Endothelial cell of umbilical vein (primary cell): Measurements from ENCODE around the gene MPPE1. TPM values are rescaled to one million over a fixed set of nuclear protein-coding genes. Genes with fewer than 3 reads are reported as not detected.
A peak's percentile ranks its signal among the peaks of the same experiment; 100 is the strongest.

ENCODE experiments used
- BruUV-seq: library from RNA; stranded (reverse); fragments of 400-500 nt; replicated peaks from 2 replicates; lab custom pipeline; 2021; lab: Mats Ljungman, UMichigan
- CTCF ChIA-PET: fragments of 300-600, 350-600 bp; sonication (Branson Sonifier 250); formaldehyde crosslinking; loops from one replicate; lab custom pipeline; 2021; ENCODE audit warnings: antibody characterized with exemption, inconsistent platforms; lab: Charles Lee
- POLR2A ChIA-PET: fragments of 300-600, 350-600 bp; sonication (Branson Sonifier 250); formaldehyde crosslinking; loops from one replicate; lab custom pipeline; 2021; ENCODE audit warnings: antibody characterized with exemption, inconsistent platforms; lab: Charles Lee
- DNase-seq: peaks from one replicate; pipeline ENCODE4 v3.0.0-alpha.2; 2011; ENCODE audit warnings: low read depth, low spot score
- FAIRE-seq: peaks from 2 replicates; lab custom pipeline; 2011; peaks lifted over from hg19 to GRCh38; lab: Jason Lieb, UNC
- H2AFZ ChIP-seq: 2 replicates; pipeline ENCODE4 v1.6.0; 2012; ENCODE audit warnings: low read depth, low read length, control low read depth, inconsistent platforms
- H3K27ac ChIP-seq: 2 replicates; pipeline ENCODE4 v1.5.1; 2011; ENCODE audit warnings: low read depth, mild to moderate bottlenecking, control low read depth, low read length, moderate library complexity; ENCODE audit not compliant: insufficient read depth
- H3K27me3 ChIP-seq, 2 experiments: 2 replicates each; pipeline versions ENCODE4 v1.6.0 to v1.6.1; 2011; ENCODE audit warnings: low read length in 2 of 2, mixed read lengths in 1 of 2; ENCODE audit not compliant: control insufficient read depth in 2 of 2, insufficient read depth in 2 of 2
- H3K36me3 ChIP-seq, 2 experiments: 2 replicates in 1 of 2; 3 replicates in 1 of 2; pipeline ENCODE4 v1.5.1; 2011; ENCODE audit warnings: low read length in 2 of 2, mild to moderate bottlenecking in 1 of 2, moderate library complexity in 1 of 2; ENCODE audit not compliant: control insufficient read depth in 2 of 2, insufficient read depth in 2 of 2; ENCODE audit errors: extremely low read depth in 1 of 2
- H3K4me1 ChIP-seq: 3 replicates; pipeline ENCODE4 v1.5.1; 2011; ENCODE audit warnings: mild to moderate bottlenecking, low read length; ENCODE audit not compliant: control insufficient read depth, insufficient read depth; ENCODE audit errors: extremely low read depth
- H3K4me2 ChIP-seq: 2 replicates; pipeline ENCODE4 v1.6.1; 2011; ENCODE audit warnings: low read length, control low read depth, mixed read lengths; ENCODE audit not compliant: insufficient read depth
- H3K4me3 ChIP-seq, 3 experiments: fragments of 200-600 bp in 1 of 3; sonication (generic), shearing (Covaris generic) in 1 of 3; replicated peaks in 1 of 3; 2 replicates each; pipeline ENCODE4 v1.5.1; 2011 to 2016; ENCODE audit warnings: control low read depth in 3 of 3, low read length in 3 of 3, mild to moderate bottlenecking in 2 of 3, inconsistent platforms in 1 of 3, low read depth in 1 of 3, moderate library complexity in 1 of 3; ENCODE audit not compliant: insufficient read depth in 1 of 3
- H3K79me2 ChIP-seq: 2 replicates; pipeline ENCODE4 v1.6.0; 2012; ENCODE audit warnings: low read length, inconsistent platforms; ENCODE audit not compliant: control insufficient read depth, insufficient read depth
- H3K9ac ChIP-seq: replicated peaks from 2 replicates; pipeline ENCODE3; 2011; ENCODE audit warnings: low read length, control low read depth; ENCODE audit not compliant: insufficient read depth; ENCODE audit errors: extremely low read depth
- H3K9me1 ChIP-seq: replicated peaks from 3 replicates; pipeline ENCODE4 v1.6.0; 2011; ENCODE audit warnings: mild to moderate bottlenecking, low read length; ENCODE audit not compliant: control insufficient read depth, insufficient read depth; ENCODE audit errors: extremely low read depth
- H3K9me3 ChIP-seq: replicated peaks from 2 replicates; pipeline ENCODE4 v1.5.1; 2012; ENCODE audit warnings: low read length, inconsistent platforms; ENCODE audit not compliant: control insufficient read depth, insufficient read depth
- H4K20me1 ChIP-seq: replicated peaks from 2 replicates; pipeline ENCODE3; 2011; ENCODE audit warnings: mild to moderate bottlenecking, low read length; ENCODE audit not compliant: control insufficient read depth, insufficient read depth; ENCODE audit errors: extremely low read depth
- EZH2 ChIP-seq: IDR thresholded peaks from 2 replicates; pipeline ENCODE4 v1.6.1; 2012; ENCODE audit warnings: borderline replicate concordance, low read depth, mild to moderate bottlenecking, moderate library complexity, low read length, inconsistent platforms; ENCODE audit not compliant: severe bottlenecking
- FOS ChIP-seq: IDR thresholded peaks from 2 replicates; pipeline ENCODE4 v1.6.1; 2011; ENCODE audit warnings: mild to moderate bottlenecking, low read length, moderate library complexity, borderline replicate concordance; ENCODE audit not compliant: insufficient read depth
- GATA2 ChIP-seq: IDR thresholded peaks from 2 replicates; pipeline ENCODE4 v1.7.0; 2011; ENCODE audit warnings: low read depth, mild to moderate bottlenecking, moderate library complexity, mixed read lengths, low read length; ENCODE audit not compliant: insufficient read length, insufficient read depth
- JUN ChIP-seq: IDR thresholded peaks from 2 replicates; pipeline ENCODE4 v1.6.1; 2011; ENCODE audit warnings: borderline replicate concordance, low read depth; ENCODE audit not compliant: insufficient read length, insufficient read depth
- MYC ChIP-seq: IDR thresholded peaks from one replicate; pipeline ENCODE4 v1.6.1; 2011; ENCODE audit warnings: mild to moderate bottlenecking, low read depth, low read length
- POLR2A ChIP-seq: IDR thresholded peaks from 2 replicates; pipeline ENCODE4 v1.6.1; 2012; ENCODE audit warnings: low read depth, mild to moderate bottlenecking, control low read depth, low read length
- POLR2AphosphoS5 ChIP-seq: IDR thresholded peaks from 2 replicates; pipeline ENCODE4 v1.6.1; 2012; ENCODE audit warnings: low read depth, mild to moderate bottlenecking, control low read depth, low read length, moderate library complexity; ENCODE audit not compliant: insufficient read depth
- dilution Hi-C: fragments of 300-500 bp; cut with MboI; formaldehyde crosslinking; loops from one replicate; pipeline ENCODE4 v1.15.0; 2019; ENCODE audit warnings: low sequenced_read_pairs; ENCODE audit not compliant: extremely low pct_ligation_motif_present
- intact Hi-C: fragments of 100-400 bp; cut with micrococcal nuclease; formaldehyde crosslinking; loops from one replicate; pipeline ENCODE4 v1.10.0; 2022
- polyA plus RNA-seq, 4 experiments: library from polyadenylated mRNA; depleted of rRNA in 3 of 4; stranded (reverse) in 3 of 4; unstranded in 1 of 4; fragments of >200 nt; gene quantifications; 2 replicates each; pipeline versions ENCODE4 v1.2.1 to v1.2.3, GENCODE V29; 2011 to 2012; ENCODE audit warnings: missing spikeins in 1 of 4
- total RNA-seq: library from RNA; stranded (reverse); gene quantifications from 2 replicates; pipeline ENCODE4 v1.2.3, GENCODE V29; 2021
- TF ChIP-seq, protein P1 (sequence below): IDR thresholded peaks from 2 replicates; pipeline ENCODE4 v1.6.1; 2011; ENCODE audit not compliant: insufficient read depth, insufficient read length
- TF ChIP-seq, protein P2 (sequence below), 2 donors: IDR thresholded peaks; 1 replicate in 1 of 2; 2 replicates in 1 of 2; pipeline ENCODE4 v1.5.1; 2011; ENCODE audit warnings: low read length in 2 of 2, mild to moderate bottlenecking in 2 of 2, moderate library complexity in 2 of 2, control low read depth in 1 of 2, inconsistent platforms in 1 of 2, low read depth in 1 of 2; ENCODE audit not compliant: insufficient read depth in 1 of 2; ENCODE audit errors: extremely low read depth in 1 of 2

MPPE1 gene
- total and polyA plus RNA-seq, 2 donors (not counting 3 experiments of a cell fraction or from before 2014, with no cell fraction given), result 13.4 to 30.6 TPM

DNA sequence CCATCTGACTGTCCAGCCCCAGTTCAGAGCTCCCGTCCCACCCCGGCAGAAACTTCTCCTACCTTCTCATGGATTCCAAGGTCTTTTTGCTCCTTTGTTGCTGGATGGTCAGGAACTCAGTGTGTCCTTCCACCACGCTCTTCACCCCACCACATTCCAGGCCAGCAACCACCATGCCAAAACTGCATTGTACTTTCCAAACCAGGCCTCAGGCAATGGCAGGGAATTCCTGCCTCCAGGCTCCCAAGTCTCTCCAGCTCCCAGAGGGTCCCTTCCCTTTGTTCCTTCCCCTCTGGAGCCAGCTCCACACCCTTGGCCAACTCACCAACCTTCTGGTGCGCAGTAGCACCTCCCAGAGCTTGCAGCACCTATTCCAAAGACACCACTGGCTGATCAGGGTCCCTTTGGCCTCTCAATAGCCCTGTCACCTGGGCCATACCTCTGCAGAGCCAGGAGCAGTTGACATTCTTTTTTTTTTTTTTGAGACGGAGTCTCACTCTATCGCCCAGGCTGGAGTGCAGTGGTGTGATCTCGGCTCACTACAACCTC, 48.8 kb downstream of the MPPE1 start:
- FAIRE-seq (no peak), DNase-seq (no peak)
- Histone ChIP-seq H3K79me2 (no peaks in the 10 kb centered on the region), H3K9me3 (no peaks in the 10 kb centered on the region), H3K9me1 (no peaks in the 10 kb centered on the region), H3K4me1 (peaks cover 32% of the 10 kb centered on the region), H3K4me2 (no peak overlapping the region), H3K27me3 (no peaks in the 10 kb centered on the region), H3K4me3 (no peak overlapping the region), H3K36me3 (no peaks in the 10 kb centered on the region), H3K9ac (no peak overlapping the region), H4K20me1 (no peaks in the 10 kb centered on the region), H3K27ac (peak overlapping the region; percentile 45), H2AFZ (no peak overlapping the region)
- BruUV-seq, result no TSS peak
- dilution Hi-C loops (no loop called here), intact Hi-C loops (loop anchor here (10.0 kb wide), 1 partner anchor 125 kb away; no protein-coding TSS in a partner anchor)
- CTCF ChIA-PET, result interaction anchor here (1.2 to 1.3 kb wide), 2 partner anchors 122 to 135 kb away, joined by 3 read pairs; partner anchors contain the start of gene IMPA2
- no peak for TF ChIP-seq MYC
- no peak for TF ChIP-seq POLR2AphosphoS5
- no peak for TF ChIP-seq JUN
- no peak for TF ChIP-seq GATA2
- TF ChIP-seq FOS, result no peak
- no peak for TF ChIP-seq POLR2A
- TF ChIP-seq EZH2, result no peak
- POLR2A ChIA-PET, result no interaction called here

DNA sequence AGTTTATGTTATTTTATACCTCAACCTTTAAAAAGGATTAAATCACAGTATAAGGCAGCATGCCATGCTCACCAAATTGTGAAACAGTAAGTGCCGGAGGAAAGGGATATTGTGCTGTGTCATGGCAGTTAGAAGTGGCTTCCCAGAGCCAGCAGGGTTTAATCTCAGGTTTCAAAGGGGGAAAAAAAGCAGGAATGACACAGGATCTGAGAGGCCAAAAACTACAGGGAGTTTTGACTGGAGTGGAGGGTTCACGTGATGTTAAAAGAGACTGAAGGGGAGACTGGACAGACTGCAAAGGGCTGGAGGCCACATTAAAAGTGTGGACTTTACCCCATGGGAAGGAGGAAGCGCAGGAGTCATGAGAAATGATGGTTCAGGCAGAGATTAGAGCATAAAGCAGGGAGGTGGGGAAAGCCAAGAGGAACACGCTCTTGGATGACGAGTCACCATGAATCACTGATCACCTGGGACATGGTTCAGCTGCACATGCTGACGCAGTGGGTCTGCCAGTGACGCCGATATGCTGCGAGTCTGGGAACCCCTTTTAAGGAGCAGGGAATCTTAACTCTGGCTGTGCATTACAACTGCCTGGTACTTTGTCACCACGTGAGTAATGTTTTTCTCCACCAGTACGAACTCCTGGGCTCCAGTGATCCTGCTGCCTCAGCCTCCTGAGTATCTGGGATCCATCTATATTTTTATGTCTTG, 50.8 kb downstream of the MPPE1 start:
- Histone ChIP-seq H3K9me1 (no peaks in the 10 kb centered on the region), H3K79me2 (peaks cover 11% of the 10 kb centered on the region), H3K36me3 (no peaks in the 10 kb centered on the region), H3K27ac (peak overlapping the region; percentile 83), H3K9me3 (no peaks in the 10 kb centered on the region), H3K4me1 (peaks cover 41% of the 10 kb centered on the region), H3K9ac (peak overlapping the region; percentile 67), H4K20me1 (no peaks in the 10 kb centered on the region), H2AFZ (peak overlapping the region; percentile 1), H3K27me3 (no peaks in the 10 kb centered on the region), H3K4me3 (no peak overlapping the region), H3K4me2 (peak overlapping the region; percentile 32)
- BruUV-seq, result TSS peak; percentile 85
- POLR2A ChIA-PET, result no interaction called here
- intact Hi-C loops (loop anchor here (10.0 kb wide), 1 partner anchor 123 kb away; no protein-coding TSS in a partner anchor), dilution Hi-C loops (no loop called here)
- FAIRE-seq (peak; percentile 69), DNase-seq (peak; percentile 71)
- CTCF ChIA-PET, result no interaction called here
- TF ChIP-seq POLR2AphosphoS5, result peak; percentile 49
- TF ChIP-seq GATA2, result no peak
- TF ChIP-seq FOS, result peak; percentile 52
- peak; percentile 49 for TF ChIP-seq JUN
- TF ChIP-seq, protein P1, sequence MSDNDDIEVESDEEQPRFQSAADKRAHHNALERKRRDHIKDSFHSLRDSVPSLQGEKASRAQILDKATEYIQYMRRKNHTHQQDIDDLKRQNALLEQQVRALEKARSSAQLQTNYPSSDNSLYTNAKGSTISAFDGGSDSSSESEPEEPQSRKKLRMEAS, result no peak
- no peak for TF ChIP-seq POLR2A
- TF ChIP-seq EZH2, result no peak
- TF ChIP-seq MYC, result no peak
- TF ChIP-seq, protein P2, sequence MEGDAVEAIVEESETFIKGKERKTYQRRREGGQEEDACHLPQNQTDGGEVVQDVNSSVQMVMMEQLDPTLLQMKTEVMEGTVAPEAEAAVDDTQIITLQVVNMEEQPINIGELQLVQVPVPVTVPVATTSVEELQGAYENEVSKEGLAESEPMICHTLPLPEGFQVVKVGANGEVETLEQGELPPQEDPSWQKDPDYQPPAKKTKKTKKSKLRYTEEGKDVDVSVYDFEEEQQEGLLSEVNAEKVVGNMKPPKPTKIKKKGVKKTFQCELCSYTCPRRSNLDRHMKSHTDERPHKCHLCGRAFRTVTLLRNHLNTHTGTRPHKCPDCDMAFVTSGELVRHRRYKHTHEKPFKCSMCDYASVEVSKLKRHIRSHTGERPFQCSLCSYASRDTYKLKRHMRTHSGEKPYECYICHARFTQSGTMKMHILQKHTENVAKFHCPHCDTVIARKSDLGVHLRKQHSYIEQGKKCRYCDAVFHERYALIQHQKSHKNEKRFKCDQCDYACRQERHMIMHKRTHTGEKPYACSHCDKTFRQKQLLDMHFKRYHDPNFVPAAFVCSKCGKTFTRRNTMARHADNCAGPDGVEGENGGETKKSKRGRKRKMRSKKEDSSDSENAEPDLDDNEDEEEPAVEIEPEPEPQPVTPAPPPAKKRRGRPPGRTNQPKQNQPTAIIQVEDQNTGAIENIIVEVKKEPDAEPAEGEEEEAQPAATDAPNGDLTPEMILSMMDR (IDR thresholded peaks at IDR 0.05; ENCODE audit: extremely low read depth in 1 of 2, insufficient read depth in 1 of 2, low read depth in 1 of 2, low read length in 2 of 2), result no peak
